Esophagus muscularis mucosa (tissue), 4 donors: ENCODE results near the gene RGS4. TPM values are rescaled to one million over a fixed set of nuclear protein-coding genes. Genes with fewer than 3 reads are reported as not detected.
A peak's percentile ranks its signal among the peaks of the same experiment; 100 is the strongest.

Experiments
- DNase-seq: peaks from one replicate; pipeline ENCODE4 v3.0.0-alpha.2; 2017; ENCODE audit errors: extremely low spot score
- H3K27ac ChIP-seq, 4 donors: fragments of 200-600 bp; sonication (generic); replicated peaks in 1 of 4; 1 replicate in 3 of 4; 2 replicates in 1 of 4; pipeline ENCODE4 v1.5.1; 2016 to 2019; ENCODE audit warnings: mild to moderate bottlenecking in 1 of 4
- H3K27me3 ChIP-seq, 4 donors: fragments of 200-600 bp; sonication (generic); one replicate each; pipeline versions ENCODE4 v1.5.1 to v1.6.0; 2016 to 2019
- H3K36me3 ChIP-seq, 4 donors: fragments of 200-600 bp; sonication (generic); one replicate each; pipeline ENCODE4 v1.5.1; 2016 to 2019
- H3K4me1 ChIP-seq, 4 donors: fragments of 200-600 bp; sonication (generic); one replicate each; pipeline ENCODE4 v1.5.1; 2016 to 2019
- H3K4me3 ChIP-seq, 4 donors: fragments of 200-600 bp; sonication (generic); 1 replicate in 2 of 4; 2 replicates in 2 of 4; pipeline ENCODE4 v1.5.1; 2016 to 2019; ENCODE audit warnings: mild to moderate bottlenecking in 4 of 4, moderate library complexity in 1 of 4
- H3K9me3 ChIP-seq, 4 donors: fragments of 200-600 bp; sonication (generic); 1 replicate in 3 of 4; 2 replicates in 1 of 4; pipeline ENCODE4 v1.5.1; 2016 to 2019
- CTCF ChIP-seq, 3 experiments: fragments of 200-600 bp in 2 of 3; fragments of 450-650 bp in 1 of 3; sonication (generic) in 2 of 3; IDR thresholded peaks; one replicate each; pipeline ENCODE4 v1.5.1; 2017 to 2019; ENCODE audit warnings: antibody characterized with exemption in 3 of 3, mild to moderate bottlenecking in 2 of 3, moderate library complexity in 1 of 3
- EP300 ChIP-seq: sonication (generic); formaldehyde crosslinking; IDR thresholded peaks from one replicate; pipeline ENCODE4 v1.6.1; 2017; ENCODE audit warnings: antibody characterized with exemption
- POLR2A ChIP-seq: fragments of 450-650 bp; IDR thresholded peaks from one replicate; pipeline ENCODE4 v1.6.1; 2017; ENCODE audit warnings: antibody characterized with exemption, moderate library complexity, mild to moderate bottlenecking, low read depth
- POLR2AphosphoS5 ChIP-seq, 2 donors: sonication (generic); formaldehyde crosslinking; IDR thresholded peaks; one replicate each; pipeline ENCODE4 v1.6.1; 2017; ENCODE audit warnings: antibody characterized with exemption in 2 of 2
- WGBS: methylation state at CpG from one replicate; pipeline ENCODE4 v1.1.5; 2018; 5-methylcytosine and 5-hydroxymethylcytosine counted together
- intact Hi-C: fragments of 100-400 bp; cut with DNase I; formaldehyde crosslinking; loops from one replicate; pipeline ENCODE4 v1.15.1; 2023
- total RNA-seq, 4 donors: library from RNA; depleted of rRNA; stranded (reverse); fragments of >200 nt; gene quantifications; one replicate each; pipeline versions ENCODE4 v1.1.0 to v1.2.1, GENCODE V29; 2016

The RGS4 gene
- total RNA-seq, 4 donors from 2014 or later, result 15.8 to 39.9 (median 24.0) TPM

DNA sequence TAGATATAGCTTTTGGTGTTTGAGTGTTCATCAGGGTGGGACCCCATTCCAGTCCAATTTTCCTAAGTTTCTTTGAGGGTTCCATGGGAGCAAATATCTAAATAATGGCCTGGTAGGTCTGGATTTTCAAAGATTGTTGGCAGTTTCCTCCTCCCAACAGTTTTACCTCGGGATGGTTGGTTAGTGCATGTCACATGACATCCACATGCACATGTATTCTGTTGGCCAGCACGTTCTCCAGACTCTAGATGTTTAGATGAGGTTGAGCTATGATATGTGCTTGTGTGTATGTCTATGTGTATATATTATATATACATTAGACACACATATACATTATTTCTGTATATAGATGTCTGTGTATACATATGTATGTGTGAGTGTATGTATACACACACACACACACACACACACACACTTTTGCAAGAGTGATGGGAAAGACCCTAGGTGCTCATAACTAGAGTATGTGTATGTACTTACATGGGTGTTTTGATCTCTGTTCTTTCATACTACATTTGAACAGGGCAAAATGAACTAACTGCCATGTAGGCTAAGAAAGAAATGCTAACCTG is 5.6 kb downstream of the RGS4 start:
- Histone ChIP-seq H3K4me1 (peaks cover 0 to 52% (median 41%) of the 10 kb centered on the region in 4 donors), H3K9me3 (no peaks in the 10 kb centered on the region), H3K27ac (peak overlapping the region in 2 of 4 donors; percentile 44 to 46), H3K4me3 (no peak overlapping the region), H3K27me3 (no peaks in the 10 kb centered on the region), H3K36me3 (peaks cover 0 to 23% (median 3%) of the 10 kb centered on the region in 4 donors)
- WGBS, result 76% methylated on average over 2 of the region's 2 CpGs
- TF ChIP-seq POLR2A (no peak), EP300 (no peak), CTCF (IDR thresholded peaks at IDR 0.05) (no peak), POLR2AphosphoS5 (IDR thresholded peaks at IDR 0.05) (no peak)
- intact Hi-C loops, result loop anchor here (5.0 kb wide), 1 partner anchor 243 kb away; no protein-coding TSS in a partner anchor
- DNase-seq, result no peak

DNA sequence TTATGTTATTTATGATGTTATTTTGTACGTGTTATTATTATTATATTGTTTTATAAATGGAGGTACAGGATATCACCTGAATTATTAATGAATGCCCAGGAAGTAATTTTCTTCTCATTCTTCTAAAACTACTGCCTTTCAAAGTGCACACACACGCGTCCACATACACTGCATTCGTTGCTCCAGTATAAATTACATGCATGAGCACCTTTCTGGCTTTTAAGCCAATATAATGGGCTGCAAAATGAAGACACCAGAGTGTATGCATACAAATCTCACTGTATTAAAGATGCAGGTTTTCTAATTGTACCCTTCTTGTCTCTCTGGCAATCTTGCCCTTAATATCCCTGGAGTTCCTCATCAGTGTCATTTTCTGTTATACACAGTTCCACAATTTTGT is 6.9 kb downstream of the RGS4 start:
- Histone ChIP-seq H3K9me3 (no peaks in the 10 kb centered on the region), H3K36me3 (peaks cover 0 to 23% (median 3%) of the 10 kb centered on the region in 4 donors), H3K4me1 (peaks cover 0 to 40% (median 29%) of the 10 kb centered on the region in 4 donors), H3K4me3 (no peak overlapping the region), H3K27ac (peak overlapping the region in 3 of 4 donors; percentile 24 to 46 (median 29)), H3K27me3 (no peaks in the 10 kb centered on the region)
- TF ChIP-seq POLR2AphosphoS5 (IDR thresholded peaks at IDR 0.05), result no peak
- TF ChIP-seq EP300, result no peak
- no peak for TF ChIP-seq POLR2A
- TF ChIP-seq CTCF (IDR thresholded peaks at IDR 0.05), result no peak
- no peak for DNase-seq
- 81% methylated on average over 4 of the region's 4 CpGs for WGBS
- intact Hi-C loops, result no loop called here

DNA sequence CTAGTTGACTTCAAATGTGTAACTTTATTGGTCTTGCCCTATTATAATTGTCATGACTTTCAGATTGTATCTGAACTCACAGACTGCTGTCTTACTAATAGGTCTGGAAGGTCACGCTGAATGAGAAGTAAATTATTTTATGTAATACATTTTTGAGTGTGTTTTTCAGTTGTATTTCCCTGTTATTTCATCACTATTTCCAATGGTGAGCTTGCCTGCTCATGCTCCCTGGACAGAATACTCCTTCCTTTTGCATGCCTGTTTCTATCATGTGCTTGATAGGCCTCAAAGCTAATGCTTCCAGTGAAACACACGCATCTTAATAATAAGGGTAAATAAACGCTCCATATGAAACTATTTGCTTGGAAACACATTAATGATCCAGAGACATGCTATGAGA is 7.3 kb downstream of the RGS4 start:
- Histone ChIP-seq H3K9me3 (no peaks in the 10 kb centered on the region), H3K27me3 (no peaks in the 10 kb centered on the region), H3K4me1 (peaks cover 0 to 36% (median 25%) of the 10 kb centered on the region in 4 donors), H3K36me3 (peaks cover 0 to 23% (median 3%) of the 10 kb centered on the region in 4 donors), H3K27ac (peak overlapping the region; percentile 24 to 46 (median 36)), H3K4me3 (no peak overlapping the region)
- intact Hi-C loops, result no loop called here
- no peak for TF ChIP-seq POLR2AphosphoS5 (IDR thresholded peaks at IDR 0.05)
- TF ChIP-seq EP300, result no peak
- TF ChIP-seq POLR2A, result no peak
- WGBS, result 84% methylated on average over 3 of the region's 3 CpGs
- DNase-seq, result no peak

- Histone ChIP-seq H3K36me3 (peaks cover 0 to 23% (median 3%) of the 10 kb centered on the region in 4 donors), H3K9me3 (no peaks in the 10 kb centered on the region), H3K27ac (peak overlapping the region; percentile 24 to 46 (median 36)), H3K4me3 (no peak overlapping the region), H3K4me1 (peaks cover 0 to 28% (median 18%) of the 10 kb centered on the region in 4 donors), H3K27me3 (no peaks in the 10 kb centered on the region)
- WGBS, result 90% methylated on average over 5 of the region's 5 CpGs
- no peak for DNase-seq
- TF ChIP-seq POLR2AphosphoS5 (IDR thresholded peaks at IDR 0.05) (no peak), CTCF (IDR thresholded peaks at IDR 0.05) (no peak), POLR2A (no peak), EP300 (no peak)
- intact Hi-C loops, result no loop called here
Measured at GRCh38 chr1:163076981-163077761, 8.0 kb downstream of the RGS4 start.

DNA sequence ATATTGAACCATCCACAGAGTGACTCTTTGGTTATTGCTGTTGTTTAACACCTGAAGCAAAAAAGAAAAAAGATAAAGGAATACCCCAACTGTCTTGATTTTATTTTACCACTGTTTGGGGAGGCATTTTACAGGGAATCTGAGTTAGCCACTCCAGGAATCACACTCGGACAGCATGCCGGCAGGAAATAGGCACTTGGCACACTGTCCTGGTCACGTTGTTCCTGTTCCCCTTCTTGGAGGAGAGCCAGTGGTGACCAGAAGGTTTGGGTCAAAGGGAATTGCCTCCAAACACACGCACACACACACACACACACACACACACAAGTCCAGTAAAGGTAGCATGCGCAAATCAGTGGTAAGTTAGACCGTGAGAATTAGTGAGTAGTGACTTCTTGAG is 13.8 kb downstream of the RGS4 start:
- 76% methylated on average over 6 of the region's 6 CpGs for WGBS
- Histone ChIP-seq H3K4me1 (peaks cover 3 to 26% (median 20%) of the 10 kb centered on the region in 4 donors), H3K4me3 (no peak overlapping the region), H3K27me3 (no peaks in the 10 kb centered on the region), H3K36me3 (no peaks in the 10 kb centered on the region), H3K27ac (peak overlapping the region in 1 of 4 donors; percentile 6), H3K9me3 (no peaks in the 10 kb centered on the region)
- no peak for DNase-seq
- intact Hi-C loops, result no loop called here
- no peak for TF ChIP-seq POLR2AphosphoS5 (IDR thresholded peaks at IDR 0.05)
- no peak for TF ChIP-seq POLR2A
- no peak for TF ChIP-seq CTCF (IDR thresholded peaks at IDR 0.05)
- TF ChIP-seq EP300, result no peak
